Measurements from ENCODE around the gene DCLK1.

Gene DCLK1

GRCh38 chr13:35848336-35849255 lies 282.6 kb downstream of the DCLK1 start:
- H3K9me3 ChIP-seq = no peaks in the 10 kb centered on the region
- no peaks in the 10 kb centered on the region for H3K36me3 ChIP-seq

GRCh38 chr13:35843272-35843671 lies 287.9 kb downstream of the DCLK1 start:
- TF ChIP-seq Cebpa-rat (IDR thresholded peaks at IDR 0.05) = no peak
- H3K4me1 ChIP-seq = no peaks in the 10 kb centered on the region
- H3K27ac ChIP-seq = no peak overlapping the region
- H3K9ac ChIP-seq = no peak overlapping the region
- no peaks in the 10 kb centered on the region for H3K27me3 ChIP-seq
- no peak overlapping the region for H3K4me3 ChIP-seq
- H3K4me2 ChIP-seq = no peak overlapping the region
- H3K9me3 ChIP-seq = no peaks in the 10 kb centered on the region
- H4K20me1 ChIP-seq = no peaks in the 10 kb centered on the region
- no peaks in the 10 kb centered on the region for H3K36me3 ChIP-seq

More at GRCh38 chr13:35848336-35849255, 282.6 kb downstream of the DCLK1 start:
- no peak overlapping the region for H3K4me2 ChIP-seq
- no peaks in the 10 kb centered on the region for H4K20me1 ChIP-seq
- H3K4me3 ChIP-seq = no peak overlapping the region
- H3K4me1 ChIP-seq = no peaks in the 10 kb centered on the region
- H3K27me3 ChIP-seq = no peaks in the 10 kb centered on the region
- no peak overlapping the region for H3K27ac ChIP-seq
- TF ChIP-seq Cebpa-rat (IDR thresholded peaks at IDR 0.05) = no peak
- no peak overlapping the region for H3K9ac ChIP-seq

- Histone ChIP-seq H3K27me3 (no peaks in the 10 kb centered on the region), H3K9ac (no peak overlapping the region), H4K20me1 (no peaks in the 10 kb centered on the region), H3K4me1 (no peaks in the 10 kb centered on the region), H3K36me3 (no peaks in the 10 kb centered on the region), H3K9me3 (no peaks in the 10 kb centered on the region), H3K27ac (no peak overlapping the region), H3K4me2 (no peak overlapping the region), H3K4me3 (no peak overlapping the region)
- no peak for TF ChIP-seq Cebpa-rat (IDR thresholded peaks at IDR 0.05)
Observed at GRCh38 chr13:35841060-35841521, 290.1 kb downstream of the DCLK1 start.

- Histone ChIP-seq H3K9ac (no peak overlapping the region), H3K9me3 (no peaks in the 10 kb centered on the region), H3K36me3 (no peaks in the 10 kb centered on the region), H4K20me1 (no peaks in the 10 kb centered on the region), H3K4me1 (no peaks in the 10 kb centered on the region), H3K27ac (no peak overlapping the region), H3K4me2 (no peak overlapping the region), H3K27me3 (no peaks in the 10 kb centered on the region), H3K4me3 (no peak overlapping the region)
- no peak for TF ChIP-seq Cebpa-rat (IDR thresholded peaks at IDR 0.05)
Observed at GRCh38 chr13:35839806-35840205, 291.4 kb downstream of the DCLK1 start.

- Histone ChIP-seq H3K27ac (no peak overlapping the region), H3K9me3 (no peaks in the 10 kb centered on the region), H3K4me1 (no peaks in the 10 kb centered on the region), H3K27me3 (no peaks in the 10 kb centered on the region), H3K36me3 (no peaks in the 10 kb centered on the region), H3K4me2 (no peak overlapping the region), H3K4me3 (no peak overlapping the region), H3K9ac (no peak overlapping the region), H4K20me1 (no peaks in the 10 kb centered on the region)
- no peak for TF ChIP-seq Cebpa-rat (IDR thresholded peaks at IDR 0.05)
Observed at GRCh38 chr13:35838356-35838755, 292.8 kb downstream of the DCLK1 start.

GRCh38 chr13:35836446-35836845 lies 294.7 kb downstream of the DCLK1 start:
- Histone ChIP-seq H3K4me1 (no peaks in the 10 kb centered on the region), H3K9me3 (no peaks in the 10 kb centered on the region), H3K27ac (no peak overlapping the region), H3K36me3 (no peaks in the 10 kb centered on the region), H4K20me1 (no peaks in the 10 kb centered on the region), H3K9ac (no peak overlapping the region), H3K4me2 (no peak overlapping the region), H3K4me3 (no peak overlapping the region), H3K27me3 (no peaks in the 10 kb centered on the region)
- no peak for TF ChIP-seq Cebpa-rat (IDR thresholded peaks at IDR 0.05)

GRCh38 chr13:35835989-35836388 lies 295.2 kb downstream of the DCLK1 start:
- no peaks in the 10 kb centered on the region for H4K20me1 ChIP-seq
- H3K4me1 ChIP-seq = no peaks in the 10 kb centered on the region
- H3K4me2 ChIP-seq = no peak overlapping the region
- H3K36me3 ChIP-seq = no peaks in the 10 kb centered on the region
- no peak for TF ChIP-seq Cebpa-rat (IDR thresholded peaks at IDR 0.05)
- no peaks in the 10 kb centered on the region for H3K9me3 ChIP-seq
- no peak overlapping the region for H3K27ac ChIP-seq
- no peaks in the 10 kb centered on the region for H3K27me3 ChIP-seq
- H3K4me3 ChIP-seq = no peak overlapping the region
- H3K9ac ChIP-seq = no peak overlapping the region

- no peak overlapping the region for H3K4me2 ChIP-seq
- no peak overlapping the region for H3K9ac ChIP-seq
- H3K27ac ChIP-seq = no peak overlapping the region
- H4K20me1 ChIP-seq = no peaks in the 10 kb centered on the region
- TF ChIP-seq Cebpa-rat (IDR thresholded peaks at IDR 0.05) = no peak
- H3K4me3 ChIP-seq = no peak overlapping the region
- H3K27me3 ChIP-seq = no peaks in the 10 kb centered on the region
- H3K36me3 ChIP-seq = no peaks in the 10 kb centered on the region
- no peaks in the 10 kb centered on the region for H3K4me1 ChIP-seq
- no peaks in the 10 kb centered on the region for H3K9me3 ChIP-seq
Observed at GRCh38 chr13:35833608-35834275, 297.4 kb downstream of the DCLK1 start.

- H4K20me1 ChIP-seq = no peaks in the 10 kb centered on the region
- no peak overlapping the region for H3K27ac ChIP-seq
- no peak overlapping the region for H3K4me3 ChIP-seq
- H3K9ac ChIP-seq = no peak overlapping the region
- TF ChIP-seq Cebpa-rat (IDR thresholded peaks at IDR 0.05) = no peak
- H3K36me3 ChIP-seq = no peaks in the 10 kb centered on the region
- H3K4me1 ChIP-seq = no peaks in the 10 kb centered on the region
- H3K27me3 ChIP-seq = no peaks in the 10 kb centered on the region
- no peak overlapping the region for H3K4me2 ChIP-seq
- no peaks in the 10 kb centered on the region for H3K9me3 ChIP-seq
Observed at GRCh38 chr13:35833031-35833430, 298.2 kb downstream of the DCLK1 start.

- H3K36me3 ChIP-seq = no peaks in the 10 kb centered on the region
- no peaks in the 10 kb centered on the region for H4K20me1 ChIP-seq
- no peak overlapping the region for H3K27ac ChIP-seq
- no peak for TF ChIP-seq Cebpa-rat (IDR thresholded peaks at IDR 0.05)
- H3K9ac ChIP-seq = no peak overlapping the region
- no peaks in the 10 kb centered on the region for H3K9me3 ChIP-seq
- no peaks in the 10 kb centered on the region for H3K27me3 ChIP-seq
- H3K4me3 ChIP-seq = no peak overlapping the region
- no peaks in the 10 kb centered on the region for H3K4me1 ChIP-seq
- no peak overlapping the region for H3K4me2 ChIP-seq
Observed at GRCh38 chr13:35832551-35832950, 298.6 kb downstream of the DCLK1 start.
